ENCODE results near the gene FAM43A. TPM values are rescaled to one million over a fixed set of nuclear protein-coding genes. Genes with fewer than 3 reads are reported as not detected.

Gene FAM43A
- total RNA-seq, 1 donor from 2014 or later = 2.9 TPM

DNA sequence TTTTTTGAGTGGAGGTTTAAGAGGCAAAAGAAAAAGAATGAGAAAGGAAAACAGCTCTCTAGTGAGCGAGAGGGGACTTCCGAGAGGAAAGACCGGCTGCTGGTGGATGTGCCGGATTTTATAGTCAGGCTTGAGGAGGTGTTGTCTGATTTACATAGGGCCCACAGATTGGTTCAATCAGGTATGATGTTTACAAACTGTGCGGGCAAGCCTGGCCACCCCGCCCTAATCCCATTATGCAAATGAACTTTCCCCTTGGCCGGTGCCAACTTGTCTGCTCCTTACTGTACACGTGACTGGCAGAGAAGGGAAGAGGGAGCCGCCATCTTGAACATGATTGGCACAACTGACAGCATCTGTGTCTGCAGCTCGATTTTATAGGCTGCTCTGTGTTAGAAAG lies 44.7 kb downstream of the FAM43A start:
- H3K4me3 ChIP-seq (ENCODE audit: low read depth, low read length) = no peak overlapping the region
- TF ChIP-seq, protein P1, sequence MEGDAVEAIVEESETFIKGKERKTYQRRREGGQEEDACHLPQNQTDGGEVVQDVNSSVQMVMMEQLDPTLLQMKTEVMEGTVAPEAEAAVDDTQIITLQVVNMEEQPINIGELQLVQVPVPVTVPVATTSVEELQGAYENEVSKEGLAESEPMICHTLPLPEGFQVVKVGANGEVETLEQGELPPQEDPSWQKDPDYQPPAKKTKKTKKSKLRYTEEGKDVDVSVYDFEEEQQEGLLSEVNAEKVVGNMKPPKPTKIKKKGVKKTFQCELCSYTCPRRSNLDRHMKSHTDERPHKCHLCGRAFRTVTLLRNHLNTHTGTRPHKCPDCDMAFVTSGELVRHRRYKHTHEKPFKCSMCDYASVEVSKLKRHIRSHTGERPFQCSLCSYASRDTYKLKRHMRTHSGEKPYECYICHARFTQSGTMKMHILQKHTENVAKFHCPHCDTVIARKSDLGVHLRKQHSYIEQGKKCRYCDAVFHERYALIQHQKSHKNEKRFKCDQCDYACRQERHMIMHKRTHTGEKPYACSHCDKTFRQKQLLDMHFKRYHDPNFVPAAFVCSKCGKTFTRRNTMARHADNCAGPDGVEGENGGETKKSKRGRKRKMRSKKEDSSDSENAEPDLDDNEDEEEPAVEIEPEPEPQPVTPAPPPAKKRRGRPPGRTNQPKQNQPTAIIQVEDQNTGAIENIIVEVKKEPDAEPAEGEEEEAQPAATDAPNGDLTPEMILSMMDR (IDR thresholded peaks at IDR 0.05; ENCODE audit: insufficient read depth, low read length, severe bottlenecking) = no peak

DNA sequence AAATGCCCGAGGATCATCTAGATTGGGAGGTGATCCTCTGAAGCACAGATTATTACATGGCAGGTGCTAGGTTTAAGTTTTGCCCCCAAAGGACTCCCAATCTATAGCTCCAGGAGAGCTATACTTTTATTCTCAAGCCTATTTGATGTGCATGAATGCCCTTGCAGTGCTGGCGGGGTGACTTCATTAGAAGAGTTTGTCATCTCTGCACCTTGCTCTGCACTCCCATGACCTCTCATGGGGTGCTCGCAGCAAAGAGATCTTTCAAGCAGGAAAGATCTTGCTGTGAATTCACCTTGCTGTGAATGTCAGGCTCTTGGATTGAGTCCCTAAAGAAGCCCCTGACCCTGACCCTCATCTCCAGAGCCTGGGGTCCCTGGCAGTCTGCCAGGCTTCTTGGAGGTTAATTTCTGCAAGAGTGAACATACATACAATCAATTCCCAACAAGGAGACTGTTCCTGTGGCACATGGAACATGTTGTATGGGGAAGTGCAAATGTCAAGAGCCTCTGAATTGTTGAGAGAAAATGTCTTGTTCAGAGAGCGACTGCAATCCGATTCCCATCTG lies 45.9 kb downstream of the FAM43A start:
- H3K27me3 ChIP-seq (ENCODE audit: control insufficient read depth, insufficient read depth, low read length) = peaks cover 4% of the 10 kb centered on the region
- no peak for FAIRE-seq
- DNase-seq (ENCODE audit: low read depth) = no peak
- TF ChIP-seq, protein P1 (IDR thresholded peaks at IDR 0.05; ENCODE audit: insufficient read depth, low read length, severe bottlenecking) = no peak
- no peak overlapping the region for H3K4me3 ChIP-seq (ENCODE audit: low read depth, low read length)
- H3K36me3 ChIP-seq (ENCODE audit: control insufficient read depth, insufficient read depth, low read length) = no peaks in the 10 kb centered on the region

More for the DNA sequence above, 44.7 kb downstream of the FAM43A start:
- no peaks in the 10 kb centered on the region for H3K36me3 ChIP-seq (ENCODE audit: control insufficient read depth, insufficient read depth, low read length)
- DNase-seq (ENCODE audit: low read depth) = peak; percentile 89
- no peak for FAIRE-seq
- H3K27me3 ChIP-seq (ENCODE audit: control insufficient read depth, insufficient read depth, low read length) = no peaks in the 10 kb centered on the region

DNA sequence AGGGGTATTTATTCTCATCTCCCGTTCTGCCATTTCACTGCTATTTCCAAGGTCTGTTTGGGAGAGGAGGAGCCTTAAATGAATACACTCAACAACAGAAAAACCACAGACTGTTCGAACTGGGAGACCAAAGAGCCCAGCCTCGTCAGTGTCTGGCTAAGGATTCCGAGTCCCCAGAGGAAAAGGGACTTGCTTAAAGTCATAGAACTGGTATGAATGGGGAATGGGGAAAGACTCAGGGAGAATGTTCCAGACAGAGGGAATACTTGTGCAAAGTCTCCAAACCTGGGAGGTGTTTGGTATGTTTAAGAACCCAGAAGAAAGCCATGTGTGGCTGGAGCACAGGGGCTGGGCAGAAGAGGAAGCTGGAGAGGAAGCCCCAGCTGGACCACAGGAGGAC lies 46.9 kb downstream of the FAM43A start:
- Histone ChIP-seq H3K4me3 (ENCODE audit: low read depth, low read length) (no peak overlapping the region), H3K27me3 (ENCODE audit: control insufficient read depth, insufficient read depth, low read length) (peaks cover 7% of the 10 kb centered on the region), H3K36me3 (ENCODE audit: control insufficient read depth, insufficient read depth, low read length) (no peaks in the 10 kb centered on the region)
- FAIRE-seq = no peak
- DNase-seq (ENCODE audit: low read depth) = no peak
- TF ChIP-seq, protein P1 (IDR thresholded peaks at IDR 0.05; ENCODE audit: insufficient read depth, low read length, severe bottlenecking) = no peak

DNA sequence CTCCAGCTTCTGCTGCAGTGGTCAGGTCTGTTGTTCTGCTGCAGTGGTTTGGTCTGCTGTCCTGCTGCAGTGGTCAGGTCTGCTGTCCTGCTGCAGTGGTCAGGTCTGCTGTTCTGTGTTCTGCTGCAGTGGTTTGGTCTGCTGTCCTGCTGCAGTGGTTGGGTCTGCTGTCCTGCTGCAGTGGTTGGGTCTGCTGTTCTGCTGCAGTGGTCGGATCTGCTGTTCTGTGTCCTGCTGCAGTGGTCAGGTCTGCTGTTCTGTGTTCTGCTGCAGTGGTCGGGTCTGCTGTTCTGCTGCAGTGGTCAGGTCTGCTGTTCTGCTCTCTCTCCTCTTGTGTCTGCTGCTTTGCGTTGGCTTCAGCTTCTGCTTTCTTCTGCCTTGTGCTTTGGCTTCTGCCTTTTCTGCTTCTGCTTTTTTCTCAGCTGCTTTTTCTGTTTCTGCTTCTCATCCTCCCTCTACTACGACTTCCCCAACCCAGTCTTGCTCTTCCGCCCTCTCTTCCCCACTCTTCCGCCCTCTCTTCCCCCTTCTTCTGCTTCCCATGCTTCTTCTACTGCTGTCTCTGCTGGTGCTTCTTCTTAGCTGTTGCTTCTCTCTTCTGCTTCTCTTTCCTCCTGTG lies 50.7 kb downstream of the FAM43A start:
- Histone ChIP-seq H3K4me3 (ENCODE audit: low read depth, low read length) (no peak overlapping the region), H3K27me3 (ENCODE audit: control insufficient read depth, insufficient read depth, low read length) (peaks cover 7% of the 10 kb centered on the region), H3K36me3 (ENCODE audit: control insufficient read depth, insufficient read depth, low read length) (no peaks in the 10 kb centered on the region)
- DNase-seq (ENCODE audit: low read depth) (no peak), FAIRE-seq (peak; percentile 76)
- TF ChIP-seq, protein P1 (IDR thresholded peaks at IDR 0.05; ENCODE audit: insufficient read depth, low read length, severe bottlenecking) = no peak

DNA sequence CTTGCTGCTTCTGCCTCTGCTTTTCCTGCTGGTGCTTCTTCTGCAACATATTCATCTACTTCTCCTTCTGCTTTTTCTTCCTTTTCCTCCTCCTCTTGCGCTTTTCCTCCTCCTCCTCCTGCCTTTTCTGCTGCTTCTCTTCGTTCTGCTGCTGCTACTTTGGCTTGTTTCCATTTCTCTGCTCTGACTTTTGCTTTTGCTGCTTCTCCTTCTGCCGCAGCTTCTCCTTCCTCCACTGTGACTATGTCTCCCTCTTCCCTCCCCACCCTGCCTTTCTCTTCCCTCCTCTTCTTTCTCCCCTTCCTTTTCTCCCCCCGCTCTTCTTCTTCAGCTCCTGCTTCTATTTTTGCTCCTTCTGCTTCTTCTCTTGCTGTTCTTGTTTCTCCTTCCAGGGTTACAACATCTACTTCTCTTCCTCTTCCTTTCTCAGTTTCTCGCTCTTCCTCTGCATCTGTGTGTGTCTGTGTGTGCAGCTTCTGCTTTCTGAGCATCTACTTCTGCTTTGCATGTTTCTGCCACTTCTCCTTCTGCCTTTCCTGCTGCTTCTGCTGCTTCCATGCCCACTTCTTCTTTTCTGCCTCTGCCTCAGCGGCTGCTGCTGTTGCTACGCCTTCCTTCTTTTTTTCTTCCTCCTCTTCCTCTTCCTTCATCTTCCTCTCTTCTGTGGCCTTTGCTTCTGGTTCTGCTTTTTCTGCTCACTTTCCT lies 51.4 kb downstream of the FAM43A start:
- DNase-seq (ENCODE audit: low read depth) = no peak
- Histone ChIP-seq H3K27me3 (ENCODE audit: control insufficient read depth, insufficient read depth, low read length) (peaks cover 7% of the 10 kb centered on the region), H3K36me3 (ENCODE audit: control insufficient read depth, insufficient read depth, low read length) (no peaks in the 10 kb centered on the region), H3K4me3 (ENCODE audit: low read depth, low read length) (no peak overlapping the region)
- FAIRE-seq = no peak
- TF ChIP-seq, protein P1 (IDR thresholded peaks at IDR 0.05; ENCODE audit: insufficient read depth, low read length, severe bottlenecking) = no peak

Other genes starting within 250 kb of the FAM43A start
- gene ATP13A3, start 198.9 kb upstream of the FAM43A start, total RNA-seq = 153 and 171 TPM in 2 replicates
- gene TMEM44, start 52.5 kb upstream of the FAM43A start, total RNA-seq = 8.4 and 9.0 TPM in 2 replicates
- gene LSG1, start 13.7 kb upstream of the FAM43A start, total RNA-seq = 36.2 and 50.3 TPM in 2 replicates

All from bronchial epithelial cell (primary cell).